Measurements from ENCODE around the gene TNRC18.
"Not testable (repeated sequence)": the region's sequence is repeated elsewhere in the genome, so short reads cannot be mapped to it uniquely, and the experiment has no call there.

The TNRC18 gene

DNA sequence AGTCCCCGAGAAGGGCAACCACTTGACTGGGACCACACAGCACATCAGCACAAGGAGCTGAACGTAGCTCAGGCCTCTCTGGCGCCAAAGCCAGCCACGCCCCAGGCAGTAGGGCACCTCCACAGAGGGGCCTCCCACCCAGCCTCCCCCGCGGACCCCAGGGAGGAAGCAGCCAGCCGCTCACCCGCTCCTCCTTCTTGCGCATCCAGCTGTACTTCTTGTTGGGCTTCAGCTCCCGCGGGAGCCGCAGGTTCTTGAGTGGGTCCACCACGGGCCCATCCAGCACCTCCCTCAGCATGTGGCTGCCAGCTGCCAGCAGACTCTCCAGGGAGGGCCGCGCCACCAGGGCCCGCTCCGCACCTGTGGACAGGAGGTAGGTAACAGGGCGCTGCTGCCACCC is 61.2 kb downstream of the TNRC18 start:
- no peaks in the 10 kb centered on the region for H3K9me3 ChIP-seq (ENCODE audit: control insufficient read depth, low read length)
- no peak overlapping the region for H3K9ac ChIP-seq (ENCODE audit: low read length)
- H3K36me3 ChIP-seq (ENCODE audit: control insufficient read depth, insufficient read depth, low read length, severe bottlenecking), result peaks cover 49% of the 10 kb centered on the region
- H3K4me1 ChIP-seq (ENCODE audit: control insufficient read depth, insufficient read depth, low read length), result peaks cover 10% of the 10 kb centered on the region
- no peak overlapping the region for H3K4me3 ChIP-seq (ENCODE audit: low read length)
- H3K27me3 ChIP-seq (replicated peaks; ENCODE audit: control insufficient read depth, insufficient read depth, low read length), result no peaks in the 10 kb centered on the region
- DNase-seq (ENCODE audit: low read depth), result no peak

GRCh38 chr7:5361446-5362127 is 62.0 kb downstream of the TNRC18 start:
- DNase-seq (ENCODE audit: low read depth), result no peak
- Histone ChIP-seq H3K36me3 (ENCODE audit: control insufficient read depth, insufficient read depth, low read length, severe bottlenecking) (peaks cover 57% of the 10 kb centered on the region), H3K4me3 (ENCODE audit: low read length) (no peak overlapping the region), H3K27me3 (replicated peaks; ENCODE audit: control insufficient read depth, insufficient read depth, low read length) (no peaks in the 10 kb centered on the region), H3K9ac (ENCODE audit: low read length) (no peak overlapping the region), H3K9me3 (ENCODE audit: control insufficient read depth, low read length) (no peaks in the 10 kb centered on the region), H3K4me1 (ENCODE audit: control insufficient read depth, insufficient read depth, low read length) (peaks cover 10% of the 10 kb centered on the region)

- DNase-seq (ENCODE audit: low read depth), result no peak
- Histone ChIP-seq H3K4me1 (ENCODE audit: control insufficient read depth, insufficient read depth, low read length) (peaks cover 10% of the 10 kb centered on the region), H3K9ac (ENCODE audit: low read length) (no peak overlapping the region), H3K9me3 (ENCODE audit: control insufficient read depth, low read length) (no peaks in the 10 kb centered on the region), H3K4me3 (ENCODE audit: low read length) (no peak overlapping the region), H3K27me3 (replicated peaks; ENCODE audit: control insufficient read depth, insufficient read depth, low read length) (no peaks in the 10 kb centered on the region), H3K36me3 (ENCODE audit: control insufficient read depth, insufficient read depth, low read length, severe bottlenecking) (peaks cover 64% of the 10 kb centered on the region)
These were observed 62.7 kb downstream of the TNRC18 start for GRCh38 chr7:5360971-5361370.

- Histone ChIP-seq H3K4me1 (ENCODE audit: control insufficient read depth, insufficient read depth, low read length) (peaks cover 10% of the 10 kb centered on the region), H3K9me3 (ENCODE audit: control insufficient read depth, low read length) (no peaks in the 10 kb centered on the region), H3K4me3 (ENCODE audit: low read length) (no peak overlapping the region), H3K27me3 (replicated peaks; ENCODE audit: control insufficient read depth, insufficient read depth, low read length) (no peaks in the 10 kb centered on the region), H3K36me3 (ENCODE audit: control insufficient read depth, insufficient read depth, low read length, severe bottlenecking) (peaks cover 68% of the 10 kb centered on the region), H3K9ac (ENCODE audit: low read length) (no peak overlapping the region)
- DNase-seq (ENCODE audit: low read depth), result no peak
These were observed 63.2 kb downstream of the TNRC18 start for GRCh38 chr7:5360451-5360850.

DNA sequence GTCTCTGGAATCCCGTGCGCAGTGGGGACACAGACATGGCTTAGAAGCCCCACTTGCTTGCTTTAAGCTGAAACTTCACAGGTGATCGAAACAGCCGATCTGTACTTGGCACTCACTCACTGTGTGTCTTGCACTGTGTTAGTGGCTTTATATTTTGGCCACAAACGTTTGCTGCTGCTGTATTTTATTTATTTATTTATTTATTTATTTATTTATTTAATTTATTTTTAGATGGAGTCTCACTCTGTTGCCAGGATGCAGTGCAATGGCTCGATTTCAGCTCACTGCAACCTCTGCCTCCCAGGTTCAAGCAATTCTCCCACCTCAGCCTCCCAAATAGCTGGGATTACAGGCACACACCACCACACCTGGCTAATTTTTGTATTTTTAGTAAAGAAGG is 63.6 kb downstream of the TNRC18 start:
- H3K27me3 ChIP-seq (replicated peaks; ENCODE audit: control insufficient read depth, insufficient read depth, low read length); H3K9ac ChIP-seq (ENCODE audit: low read length); H3K4me3 ChIP-seq (ENCODE audit: low read length); DNase-seq (ENCODE audit: low read depth); H3K9me3 ChIP-seq (ENCODE audit: control insufficient read depth, low read length): not testable (repeated sequence)
- H3K4me1 ChIP-seq (ENCODE audit: control insufficient read depth, insufficient read depth, low read length), result peaks cover 14% of the 10 kb centered on the region
- H3K36me3 ChIP-seq (ENCODE audit: control insufficient read depth, insufficient read depth, low read length, severe bottlenecking), result peaks cover 71% of the 10 kb centered on the region

- Histone ChIP-seq H3K4me1 (ENCODE audit: control insufficient read depth, insufficient read depth, low read length) (peaks cover 20% of the 10 kb centered on the region), H3K9ac (ENCODE audit: low read length) (no peak overlapping the region), H3K27me3 (replicated peaks; ENCODE audit: control insufficient read depth, insufficient read depth, low read length) (no peaks in the 10 kb centered on the region), H3K36me3 (ENCODE audit: control insufficient read depth, insufficient read depth, low read length, severe bottlenecking) (peaks cover 71% of the 10 kb centered on the region), H3K4me3 (ENCODE audit: low read length) (no peak overlapping the region), H3K9me3 (ENCODE audit: control insufficient read depth, low read length) (no peaks in the 10 kb centered on the region)
- no peak for DNase-seq (ENCODE audit: low read depth)
These were observed 64.3 kb downstream of the TNRC18 start for GRCh38 chr7:5359344-5359743.

- Histone ChIP-seq H3K4me1 (ENCODE audit: control insufficient read depth, insufficient read depth, low read length) (peaks cover 23% of the 10 kb centered on the region), H3K4me3 (ENCODE audit: low read length) (no peak overlapping the region), H3K36me3 (ENCODE audit: control insufficient read depth, insufficient read depth, low read length, severe bottlenecking) (peaks cover 72% of the 10 kb centered on the region), H3K27me3 (replicated peaks; ENCODE audit: control insufficient read depth, insufficient read depth, low read length) (no peaks in the 10 kb centered on the region), H3K9me3 (ENCODE audit: control insufficient read depth, low read length) (no peaks in the 10 kb centered on the region), H3K9ac (ENCODE audit: low read length) (no peak overlapping the region)
- no peak for DNase-seq (ENCODE audit: low read depth)
These were observed 65.7 kb downstream of the TNRC18 start for GRCh38 chr7:5357951-5358350.

- no peak for DNase-seq (ENCODE audit: low read depth)
- no peaks in the 10 kb centered on the region for H3K27me3 ChIP-seq (replicated peaks; ENCODE audit: control insufficient read depth, insufficient read depth, low read length)
- no peak overlapping the region for H3K4me3 ChIP-seq (ENCODE audit: low read length)
- peaks cover 23% of the 10 kb centered on the region for H3K4me1 ChIP-seq (ENCODE audit: control insufficient read depth, insufficient read depth, low read length)
- no peak overlapping the region for H3K9ac ChIP-seq (ENCODE audit: low read length)
- peaks cover 65% of the 10 kb centered on the region for H3K36me3 ChIP-seq (ENCODE audit: control insufficient read depth, insufficient read depth, low read length, severe bottlenecking)
- H3K9me3 ChIP-seq (ENCODE audit: control insufficient read depth, low read length), result no peaks in the 10 kb centered on the region
These were observed 66.9 kb downstream of the TNRC18 start for GRCh38 chr7:5356751-5357119.

- Histone ChIP-seq H3K9ac (ENCODE audit: low read length) (peak overlapping the region; percentile 6), H3K27me3 (replicated peaks; ENCODE audit: control insufficient read depth, insufficient read depth, low read length) (no peaks in the 10 kb centered on the region), H3K9me3 (ENCODE audit: control insufficient read depth, low read length) (no peaks in the 10 kb centered on the region), H3K4me1 (ENCODE audit: control insufficient read depth, insufficient read depth, low read length) (peaks cover 23% of the 10 kb centered on the region), H3K36me3 (ENCODE audit: control insufficient read depth, insufficient read depth, low read length, severe bottlenecking) (peaks cover 59% of the 10 kb centered on the region), H3K4me3 (ENCODE audit: low read length) (peak overlapping the region; percentile 56)
- peak; percentile 17 for DNase-seq (ENCODE audit: low read depth)
These were observed 69.0 kb downstream of the TNRC18 start for GRCh38 chr7:5354460-5355232.

GRCh38 chr7:5352440-5353010 is 71.1 kb downstream of the TNRC18 start:
- Histone ChIP-seq H3K9ac (ENCODE audit: low read length) (no peak overlapping the region), H3K36me3 (ENCODE audit: control insufficient read depth, insufficient read depth, low read length, severe bottlenecking) (peaks cover 39% of the 10 kb centered on the region), H3K9me3 (ENCODE audit: control insufficient read depth, low read length) (no peaks in the 10 kb centered on the region), H3K4me1 (ENCODE audit: control insufficient read depth, insufficient read depth, low read length) (peaks cover 22% of the 10 kb centered on the region), H3K4me3 (ENCODE audit: low read length) (no peak overlapping the region), H3K27me3 (replicated peaks; ENCODE audit: control insufficient read depth, insufficient read depth, low read length) (no peaks in the 10 kb centered on the region)
- no peak for DNase-seq (ENCODE audit: low read depth)

DNA sequence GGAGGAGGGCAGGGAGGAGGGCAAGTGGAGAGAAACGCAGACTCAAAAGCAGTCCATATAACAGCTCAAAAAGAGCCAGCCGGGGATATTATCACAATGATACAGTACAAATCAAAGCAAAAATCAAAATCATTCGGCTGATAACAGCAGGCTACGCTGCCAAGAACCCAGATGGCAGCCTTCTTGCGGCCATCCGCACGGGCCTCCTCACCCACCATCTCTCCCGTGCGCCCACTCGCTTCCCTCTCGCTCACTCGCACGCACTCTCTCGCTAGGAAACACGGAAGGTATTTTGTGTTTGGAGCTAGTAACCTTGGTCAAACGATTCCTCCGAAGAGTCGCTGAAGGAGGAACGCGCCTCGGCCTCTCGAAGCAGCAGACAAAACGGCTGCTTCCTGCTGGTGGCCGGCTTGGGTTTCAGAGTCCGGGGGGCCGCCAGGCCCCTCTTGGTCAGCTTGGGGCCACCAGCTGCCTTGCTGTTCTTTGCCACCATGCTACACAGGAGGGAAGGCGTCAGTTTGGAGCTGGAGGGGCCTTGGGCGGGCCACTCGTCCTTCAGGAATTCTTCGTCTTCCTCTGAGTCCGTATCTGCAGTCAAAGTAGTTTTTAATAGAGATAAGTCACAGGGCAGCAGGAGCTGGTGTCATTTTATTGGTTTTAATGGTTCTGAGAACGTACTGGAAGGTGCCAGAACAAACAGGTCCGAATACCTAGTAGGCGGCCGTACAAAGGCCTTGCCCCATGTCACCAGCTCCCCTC is 71.9 kb downstream of the TNRC18 start:
- H3K9ac ChIP-seq (ENCODE audit: low read length), result no peak overlapping the region
- H3K4me1 ChIP-seq (ENCODE audit: control insufficient read depth, insufficient read depth, low read length), result peaks cover 22% of the 10 kb centered on the region
- peaks cover 30% of the 10 kb centered on the region for H3K36me3 ChIP-seq (ENCODE audit: control insufficient read depth, insufficient read depth, low read length, severe bottlenecking)
- H3K27me3 ChIP-seq (replicated peaks; ENCODE audit: control insufficient read depth, insufficient read depth, low read length), result no peaks in the 10 kb centered on the region
- no peaks in the 10 kb centered on the region for H3K9me3 ChIP-seq (ENCODE audit: control insufficient read depth, low read length)
- H3K4me3 ChIP-seq (ENCODE audit: low read length), result no peak overlapping the region
- no peak for DNase-seq (ENCODE audit: low read depth)

Measured in adipocyte (in vitro differentiated cells).